Glomerular endothelial cell (primary cell): ENCODE results near the gene MARCKSL1. TPM values are rescaled to one million over a fixed set of nuclear protein-coding genes. Genes with fewer than 3 reads are reported as not detected.
"Not testable (repeated sequence)": the region's sequence is repeated elsewhere in the genome, so short reads cannot be mapped to it uniquely, and the experiment has no call there.

Experiments used
- DNase-seq: peaks from one replicate; pipeline ENCODE4 v3.0.0-alpha.2; 2011; ENCODE audit warnings: low read depth, low spot score; ENCODE audit errors: extremely low read depth
- total RNA-seq: library from RNA; depleted of rRNA; stranded (reverse); fragments of >200 nt; gene quantifications from 2 replicates; pipeline ENCODE4 v1.2.3, GENCODE V29; 2015

MARCKSL1 gene
- total RNA-seq, 1 donor from 2014 or later: 455 TPM

DNA sequence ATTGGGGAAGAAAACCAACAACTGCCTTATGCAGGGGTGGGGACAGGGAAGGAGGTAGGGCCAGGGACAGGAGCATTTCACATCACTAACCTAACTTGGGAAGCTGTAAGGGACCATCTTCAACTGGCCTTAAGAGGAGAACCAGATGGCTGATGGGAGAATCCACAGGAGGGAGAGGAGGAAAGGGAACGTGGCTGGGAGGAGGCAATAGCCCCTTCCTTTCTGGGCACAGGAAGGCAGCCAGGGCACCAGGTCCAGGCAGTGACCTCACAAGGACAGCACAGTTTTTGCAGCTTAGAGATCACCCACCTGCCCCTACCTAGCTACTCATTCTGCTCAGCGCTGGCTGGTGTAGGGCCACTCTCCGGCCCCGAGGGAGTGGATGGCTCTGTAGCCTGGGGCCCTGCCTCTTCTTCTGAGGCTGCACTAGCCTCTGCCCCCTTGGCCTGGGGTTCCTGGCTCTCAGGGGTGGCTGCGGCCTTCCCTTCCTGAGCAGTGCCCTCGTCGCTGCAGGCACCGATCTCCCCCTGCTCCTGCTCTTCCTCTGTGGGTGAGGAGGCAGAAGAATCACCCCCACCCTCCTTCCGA lies 1.7 kb downstream of the MARCKSL1 start:
- no peak for DNase-seq

DNA sequence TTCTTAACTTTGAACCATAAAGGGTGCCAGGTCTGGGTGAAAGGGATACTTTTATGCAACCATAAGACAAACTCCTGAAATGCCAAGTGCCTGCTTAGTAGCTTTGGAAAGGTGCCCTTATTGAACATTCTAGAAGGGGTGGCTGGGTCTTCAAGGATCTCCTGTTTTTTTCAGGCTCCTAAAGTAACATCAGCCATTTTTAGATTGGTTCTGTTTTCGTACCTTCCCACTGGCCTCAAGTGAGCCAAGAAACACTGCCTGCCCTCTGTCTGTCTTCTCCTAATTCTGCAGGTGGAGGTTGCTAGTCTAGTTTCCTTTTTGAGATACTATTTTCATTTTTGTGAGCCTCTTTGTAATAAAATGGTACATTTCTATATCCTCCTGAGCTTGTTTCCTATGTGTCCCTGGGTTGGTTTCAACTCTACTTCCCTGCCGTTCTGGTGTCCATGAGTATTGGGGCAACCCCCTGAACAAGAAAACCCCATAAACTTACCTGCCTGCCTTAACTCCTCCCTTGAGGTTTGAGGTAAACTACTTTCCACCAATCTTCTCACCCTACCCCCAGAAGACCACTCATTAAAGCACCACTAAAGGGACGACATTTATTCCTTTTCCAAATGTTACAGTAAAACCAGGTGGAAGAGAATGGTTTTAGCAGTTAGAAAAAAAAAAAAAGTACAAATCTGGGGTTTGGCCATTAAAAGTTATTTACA lies 2.6 kb downstream of the MARCKSL1 start:
- DNase-seq: no peak

DNA sequence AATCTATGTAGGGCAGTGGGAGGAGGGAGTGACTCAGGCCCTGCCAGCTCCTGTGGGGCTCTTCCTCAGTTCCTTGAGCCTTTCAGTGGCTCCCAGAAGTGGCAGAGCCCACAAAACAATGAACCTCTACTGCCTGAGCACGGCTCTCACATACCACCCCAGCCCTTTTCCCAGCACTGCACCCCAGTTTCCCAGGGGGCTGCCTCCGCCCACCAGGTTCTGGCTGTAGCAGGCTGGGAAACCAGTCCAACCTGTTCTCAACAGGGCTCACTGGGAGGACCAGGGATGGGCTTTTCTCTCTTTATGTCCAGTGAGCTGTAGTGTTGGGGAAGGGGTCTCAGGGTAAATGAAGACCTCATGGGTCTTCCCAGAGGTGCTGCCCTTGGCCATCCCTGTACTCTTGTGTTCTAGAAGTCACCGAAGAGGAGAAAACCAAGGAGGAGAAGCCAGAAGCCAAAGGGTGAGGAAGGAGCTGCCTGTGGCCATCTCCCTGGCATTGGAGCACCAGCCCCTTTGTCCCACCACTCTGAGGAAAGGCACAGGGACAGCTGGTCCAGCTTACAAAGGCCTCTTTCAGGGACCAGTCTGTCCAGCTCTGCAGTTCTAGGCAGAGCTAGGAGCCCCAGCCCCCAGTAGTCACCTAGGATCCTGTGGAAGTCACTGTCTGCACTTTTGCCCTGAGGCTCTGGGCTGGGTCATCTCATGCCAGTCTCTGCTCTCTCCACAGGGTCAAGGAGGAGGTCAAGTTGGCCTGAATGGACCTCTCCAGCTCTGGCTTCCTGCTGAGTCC lies 3.5 kb downstream of the MARCKSL1 start:
- no peak for DNase-seq

DNA sequence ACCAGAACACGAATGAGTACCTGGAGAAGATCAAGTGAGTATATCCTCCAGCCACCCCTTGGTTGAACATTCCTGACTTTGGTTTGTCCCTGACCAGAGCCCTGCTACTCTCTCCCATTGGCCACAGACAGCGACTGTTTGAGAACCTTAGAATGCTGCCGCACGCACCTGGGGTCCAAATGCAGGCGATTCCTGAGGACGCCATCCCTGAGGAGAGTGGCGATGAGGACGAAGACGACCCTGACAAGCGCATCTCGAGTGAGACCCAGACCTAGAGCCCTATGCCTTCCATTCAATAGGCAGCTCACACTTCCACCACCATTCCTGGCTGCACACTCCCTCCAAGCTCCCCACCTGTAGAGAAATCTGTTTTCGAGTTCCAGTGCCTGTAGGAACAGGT lies 4.5 kb downstream of the MARCKSL1 start:
- no peak for DNase-seq

DNA sequence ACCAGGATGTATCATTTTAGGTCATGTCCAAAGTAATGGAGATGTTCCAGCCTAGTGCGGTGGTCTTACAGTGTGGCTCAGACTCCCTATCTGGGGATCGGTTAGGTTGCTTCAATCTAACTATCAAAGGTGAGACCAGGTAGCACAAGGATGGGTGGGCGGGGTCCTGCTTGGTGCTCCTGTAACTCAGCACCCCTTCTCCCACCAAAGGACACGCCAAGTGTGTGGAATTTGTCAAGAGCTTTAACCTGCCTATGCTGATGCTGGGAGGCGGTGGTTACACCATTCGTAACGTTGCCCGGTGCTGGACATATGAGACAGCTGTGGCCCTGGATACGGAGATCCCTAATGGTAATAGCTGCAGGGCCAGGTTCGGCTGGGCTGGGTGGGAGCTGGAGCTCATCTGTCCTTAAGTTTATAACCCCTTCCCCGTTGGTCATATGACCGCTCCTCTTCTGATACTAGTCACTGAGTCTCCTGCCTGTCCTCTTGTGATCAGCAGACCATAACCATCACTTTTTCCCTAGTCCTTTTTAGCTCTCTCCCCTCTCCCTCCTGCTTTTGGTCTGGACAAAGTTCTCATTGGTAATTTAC lies 5.4 kb downstream of the MARCKSL1 start:
- DNase-seq: no peak

DNA sequence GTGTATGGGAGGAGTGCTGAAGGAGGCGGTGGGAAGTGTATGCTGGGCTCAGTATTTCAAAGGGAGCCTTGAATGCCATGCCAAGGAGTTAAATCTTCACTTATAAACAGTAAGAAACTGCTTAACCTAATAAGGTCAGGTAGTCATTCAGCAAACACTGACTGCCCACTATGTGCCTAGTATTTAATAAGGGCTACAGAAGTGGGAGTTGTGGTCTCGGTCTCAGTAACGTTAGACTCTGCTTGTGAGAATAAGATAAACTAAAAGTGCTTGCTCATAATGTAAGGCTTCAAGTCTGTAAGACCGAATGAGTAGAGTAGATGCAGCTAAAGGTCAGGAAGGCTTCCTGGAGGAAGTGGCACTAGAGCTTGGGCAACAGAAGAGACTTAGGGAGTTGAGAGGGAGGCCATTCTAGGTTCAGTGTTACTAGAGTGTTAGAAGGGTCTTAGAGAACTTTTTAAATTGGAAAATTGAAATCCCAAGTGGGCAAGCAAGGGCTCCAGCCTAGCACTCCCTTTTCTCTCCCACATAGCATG lies 6.0 kb downstream of the MARCKSL1 start:
- DNase-seq: no peak

DNA sequence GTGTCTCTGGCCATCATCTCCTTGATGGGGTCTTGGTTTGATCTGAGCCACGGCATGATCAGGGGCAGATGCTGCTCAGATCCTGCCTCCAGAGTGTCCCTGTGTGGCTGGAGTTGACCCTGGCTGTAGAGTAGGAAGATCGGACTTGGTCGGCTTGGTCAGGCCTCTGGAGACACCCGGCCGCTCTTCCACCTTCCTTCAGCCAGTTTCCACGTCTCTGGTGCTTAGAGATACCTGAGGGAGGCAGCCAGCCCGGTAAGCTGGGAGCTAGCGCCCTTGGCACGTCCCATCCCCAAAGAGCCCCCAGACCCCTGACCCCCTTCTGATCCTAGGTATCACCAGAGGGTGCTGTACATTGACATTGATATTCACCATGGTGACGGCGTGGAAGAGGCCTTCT lies 8.8 kb downstream of the MARCKSL1 start:
- no peak for DNase-seq

DNA sequence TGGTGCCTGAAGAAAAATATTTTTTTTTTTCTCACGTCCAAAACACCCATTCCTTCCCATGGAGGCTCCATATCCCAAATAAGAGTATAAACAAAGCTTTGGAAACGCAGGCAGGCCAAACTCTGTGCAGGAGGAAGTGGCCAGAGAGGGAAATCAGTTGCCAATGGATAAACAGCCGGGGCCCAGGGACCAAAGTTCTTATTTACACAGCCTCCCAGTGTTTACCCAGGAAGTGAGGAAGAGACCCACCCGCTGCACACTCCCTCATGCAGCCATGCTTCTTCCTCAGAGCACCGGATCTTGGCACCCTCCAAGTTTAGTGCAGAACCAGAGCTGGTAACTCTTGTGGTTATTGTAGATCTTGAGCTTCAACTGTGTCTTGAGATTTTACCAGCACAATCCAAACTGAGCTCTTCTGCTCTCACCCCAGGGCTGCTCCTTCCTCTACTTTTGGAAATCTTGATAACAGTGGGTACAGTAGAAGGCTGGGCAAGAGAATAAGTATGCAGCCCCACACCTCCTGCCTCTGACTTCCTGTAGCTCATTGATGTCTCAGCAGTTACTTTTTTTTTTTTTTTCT lies 14.2 kb downstream of the MARCKSL1 start:
- DNase-seq: no peak

DNA sequence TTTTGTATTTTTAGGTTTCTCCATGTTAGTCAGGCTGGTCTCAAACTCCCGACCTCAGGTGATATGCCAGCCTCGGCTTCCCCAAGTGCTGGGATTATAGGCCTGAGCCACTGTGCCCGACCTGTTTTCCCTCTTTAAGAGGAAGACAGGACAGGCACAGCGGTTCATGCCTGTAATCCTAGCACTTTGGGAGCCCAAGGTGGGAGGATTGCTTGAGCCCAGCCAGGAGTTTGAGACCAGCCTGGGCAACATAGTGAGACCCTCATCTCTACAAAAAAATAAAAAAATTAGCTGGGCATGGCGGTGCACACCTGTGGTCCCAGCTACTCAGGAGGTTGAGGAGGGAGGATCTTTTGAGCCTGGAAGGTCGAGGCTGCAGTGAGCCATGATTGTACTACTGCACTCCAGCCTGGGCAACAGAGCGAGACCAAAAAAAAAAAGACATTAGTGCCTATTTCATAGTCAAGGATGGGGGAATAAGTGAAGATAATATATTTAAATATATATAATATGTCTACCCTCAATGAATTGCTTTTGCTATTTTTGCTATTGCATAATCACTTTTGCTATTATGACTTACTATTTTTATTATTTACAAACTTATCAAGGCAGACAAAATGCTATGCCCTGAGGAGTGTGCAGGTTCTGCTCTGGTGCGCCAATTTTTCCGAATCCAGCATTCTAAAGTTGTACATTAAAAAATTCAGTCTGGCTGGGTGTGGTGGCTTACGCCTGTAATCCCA lies 17.7 kb downstream of the MARCKSL1 start:
- no peak for DNase-seq

DNA sequence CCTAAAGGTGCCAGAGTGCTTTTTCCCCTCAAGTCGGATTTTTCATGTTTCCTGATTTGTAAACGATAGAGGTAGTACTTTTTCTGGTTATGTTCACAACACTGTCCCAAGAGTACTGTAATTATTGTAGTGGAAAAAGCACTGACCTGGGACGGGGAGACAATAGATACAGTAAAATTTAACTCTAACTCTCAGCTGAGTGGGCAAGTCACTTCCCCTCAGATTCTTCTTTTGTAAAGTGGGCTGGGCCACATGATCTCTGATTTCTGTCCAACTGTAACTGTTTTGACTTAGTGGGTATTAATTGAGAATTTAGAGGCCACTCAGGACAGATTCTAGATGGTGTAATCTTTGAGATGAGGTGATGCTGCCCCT lies 19.1 kb downstream of the MARCKSL1 start:
- no peak for DNase-seq

DNA sequence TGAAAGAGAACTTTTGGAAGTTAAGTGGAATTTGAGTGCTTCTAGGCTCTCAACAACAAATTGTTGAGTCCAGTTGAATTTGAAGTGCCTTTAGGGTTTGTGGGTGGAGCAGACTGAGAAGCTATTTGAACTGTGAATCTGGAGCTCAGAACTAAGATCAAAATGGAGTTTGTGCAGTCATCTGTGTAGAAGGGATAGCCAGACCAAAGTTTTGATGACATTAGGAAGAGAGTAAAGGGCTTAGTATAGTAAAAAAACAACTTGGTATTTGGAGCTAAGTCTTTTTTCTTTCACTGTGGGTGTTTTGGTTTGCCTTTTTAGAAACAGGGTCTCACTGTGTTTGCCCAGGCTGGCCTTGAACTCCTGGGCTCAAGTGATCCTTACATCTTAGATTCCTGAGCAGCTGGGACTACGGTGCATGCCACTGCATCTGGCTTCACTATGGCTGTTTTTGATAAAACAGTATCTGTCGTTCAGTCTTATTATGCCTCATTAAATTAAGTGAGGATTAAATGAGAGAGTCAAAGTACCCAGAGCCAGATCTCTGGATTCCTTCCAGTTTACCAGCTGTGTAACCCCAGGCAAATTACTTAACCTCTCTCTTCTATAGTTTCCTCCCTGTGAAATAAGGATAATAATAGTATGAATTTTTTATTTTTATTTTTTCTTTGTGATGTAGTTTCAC lies 24.2 kb downstream of the MARCKSL1 start:
- no peak for DNase-seq

DNA sequence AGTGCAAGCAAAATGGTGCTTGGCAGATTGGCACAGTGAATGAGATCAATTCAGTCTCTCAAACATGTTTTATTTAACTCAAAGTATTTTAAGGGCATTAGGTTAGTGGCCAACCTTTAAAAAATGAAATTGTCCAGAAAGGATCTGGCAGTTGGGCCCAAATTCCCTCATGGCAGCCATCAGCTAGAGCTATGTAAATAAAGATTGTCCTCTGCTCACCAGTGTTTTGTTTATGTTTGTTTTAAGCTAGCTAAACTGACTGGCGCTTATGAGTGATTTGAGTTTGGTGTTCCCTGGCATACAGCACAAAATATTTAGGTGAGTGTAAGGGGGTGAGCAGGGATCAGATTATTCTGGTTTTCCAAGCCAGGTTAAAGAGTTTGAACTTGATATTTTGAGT lies 26.1 kb downstream of the MARCKSL1 start:
- DNase-seq: no peak

DNA sequence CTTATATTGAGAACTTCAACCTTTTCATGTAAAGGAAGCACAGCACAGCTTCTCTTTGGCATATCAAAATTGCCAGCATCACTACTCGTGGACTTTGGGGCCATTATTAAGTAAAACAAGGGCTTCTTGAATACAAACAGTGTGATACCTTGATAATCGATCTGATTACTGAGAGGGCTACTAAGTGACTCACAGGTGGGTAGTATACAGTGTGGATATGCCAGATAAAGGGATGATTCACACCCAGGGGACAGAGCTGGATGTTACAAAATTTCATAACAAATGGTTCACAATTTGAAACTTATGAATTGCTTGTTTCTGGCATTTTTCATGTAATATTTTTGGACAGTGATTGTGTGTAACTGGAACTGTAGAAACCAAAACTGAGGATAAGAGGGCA lies 28.7 kb downstream of the MARCKSL1 start:
- DNase-seq: no peak

DNA sequence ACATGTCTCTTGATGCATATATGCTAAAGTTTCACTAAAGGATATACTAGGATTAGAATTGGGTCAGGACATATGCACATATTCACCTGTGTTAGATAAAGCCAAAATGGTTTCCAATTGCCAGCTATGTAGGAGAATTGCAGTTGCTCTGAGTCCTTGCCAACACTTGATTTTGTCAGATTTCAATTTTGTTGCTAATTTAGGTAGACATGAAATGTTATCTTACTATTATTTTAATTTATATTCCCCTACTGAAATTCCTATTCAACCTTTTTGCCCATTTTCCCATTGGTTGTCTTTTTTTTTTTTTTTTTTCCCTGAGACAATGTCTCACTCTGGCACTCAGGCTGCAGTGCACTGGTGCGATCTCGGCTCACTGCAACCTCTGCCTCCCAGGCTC lies 30.7 kb downstream of the MARCKSL1 start:
- DNase-seq: no peak

DNA sequence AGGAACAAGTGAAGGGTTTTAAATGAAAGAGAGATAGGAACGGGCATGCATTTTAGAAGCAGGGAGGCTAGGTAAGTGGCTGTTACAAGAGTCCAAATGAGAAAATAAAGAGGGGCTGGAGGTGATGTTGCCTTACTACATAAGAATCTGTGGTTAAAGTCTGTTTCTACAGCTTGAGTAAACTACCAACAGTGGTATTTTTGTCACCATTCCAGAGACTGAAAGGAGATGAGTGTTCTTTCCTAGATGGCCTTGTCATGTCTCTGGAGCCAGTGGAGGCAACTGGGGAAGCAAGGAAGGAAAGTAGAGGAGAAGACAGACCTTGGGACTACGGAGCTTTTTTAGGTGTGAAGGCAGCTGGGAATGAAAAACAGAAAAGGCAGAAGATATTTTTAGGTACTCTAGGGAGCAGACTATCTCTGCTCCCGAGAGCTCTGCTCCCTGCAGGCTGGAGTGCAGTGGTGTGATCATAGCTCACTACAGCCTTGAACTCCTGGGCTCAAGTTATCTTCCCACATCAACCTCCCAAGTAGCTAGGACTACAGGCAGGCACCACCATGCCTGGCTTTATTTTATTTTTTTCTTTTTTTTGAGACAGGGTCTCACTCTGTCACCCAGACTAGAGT lies 31.9 kb downstream of the MARCKSL1 start:
- no peak for DNase-seq

DNA sequence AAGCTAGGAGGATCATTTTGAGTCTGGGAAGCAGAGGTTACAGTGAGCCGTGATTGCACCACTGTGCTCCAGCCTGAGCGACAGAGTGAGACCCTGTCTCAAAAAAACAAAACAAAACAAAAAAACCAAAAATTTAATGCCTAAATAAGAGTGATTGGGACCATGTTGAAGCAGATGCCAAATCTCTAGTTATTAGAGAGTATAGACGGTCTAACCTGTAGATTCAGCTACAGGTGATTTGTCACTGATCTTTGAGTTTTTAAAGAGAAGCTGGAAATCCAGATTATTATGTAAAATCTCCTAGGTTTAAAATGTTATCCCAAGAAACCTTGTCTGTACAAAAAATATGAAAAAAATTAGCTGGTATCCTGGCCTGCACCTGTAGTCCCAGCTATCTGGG lies 32.7 kb downstream of the MARCKSL1 start:
- DNase-seq: no peak

DNA sequence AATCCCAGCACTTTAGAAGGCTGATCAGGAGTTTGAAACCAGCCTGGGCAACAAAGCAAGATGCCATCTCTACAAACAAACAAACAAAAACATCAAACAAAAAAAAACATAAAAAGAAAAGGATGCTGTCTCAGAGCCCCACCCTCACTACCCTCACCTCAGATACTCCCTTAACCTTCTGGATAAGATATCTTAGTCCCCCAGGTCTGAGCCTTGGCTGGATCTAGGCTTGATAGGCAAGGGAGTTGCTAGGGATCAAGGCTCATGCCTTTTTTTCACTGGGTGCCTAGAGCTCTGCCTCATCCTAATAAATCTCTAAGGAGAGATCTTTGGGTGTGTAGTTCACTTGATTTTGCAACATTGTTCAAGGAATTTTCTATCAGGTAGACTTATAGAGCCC lies 36.7 kb downstream of the MARCKSL1 start:
- no peak for DNase-seq

DNA sequence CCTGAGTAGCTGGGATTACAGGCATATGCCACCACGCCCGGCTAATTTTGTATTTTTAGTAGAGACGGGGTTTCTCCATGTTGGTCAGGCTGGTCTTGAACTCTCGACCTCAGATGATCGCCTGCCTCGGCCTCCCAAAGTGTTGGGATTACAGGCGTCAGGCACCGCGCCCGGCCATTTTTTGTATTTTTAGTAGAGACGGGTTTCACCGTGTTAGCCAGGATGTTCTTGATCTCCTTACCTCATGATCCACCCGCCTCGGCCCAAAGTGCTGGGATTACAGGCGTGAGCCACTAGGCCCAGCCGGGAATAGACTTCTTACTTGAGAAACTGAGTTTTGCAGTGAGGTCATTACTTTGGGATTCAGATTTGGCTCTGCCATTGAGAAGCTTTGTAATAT lies 37.8 kb downstream of the MARCKSL1 start:
- not testable (repeated sequence) for DNase-seq
